Thoracic aorta (tissue), 2 donors: Measurements from ENCODE around the gene RAD51C. TPM values are rescaled to one million over a fixed set of nuclear protein-coding genes. Genes with fewer than 3 reads are reported as not detected.
"Not testable (repeated sequence)": the region's sequence is repeated elsewhere in the genome, so short reads cannot be mapped to it uniquely, and the experiment has no call there.

Source experiments
- ATAC-seq: fragments of 150-250 bp; one replicate; pipeline ENCODE4 v1.8.0; 2017; ENCODE audit warnings: low read depth; ENCODE audit not compliant: insufficient number of reproducible peaks, low FRiP score
- DNase-seq: peaks from one replicate; pipeline ENCODE4 v3.0.0-alpha.2; 2020; ENCODE audit warnings: low spot score
- H3K27ac ChIP-seq, 2 donors: fragments of 200-600 bp; sonication (generic); 1 replicate in 1 of 2; 2 replicates in 1 of 2; pipeline ENCODE4 v1.5.1; 2016; ENCODE audit warnings: mild to moderate bottlenecking in 2 of 2, moderate library complexity in 2 of 2
- H3K27me3 ChIP-seq: fragments of 200-600 bp; sonication (generic); replicated peaks from 2 replicates; pipeline ENCODE4 v1.6.0; 2016; ENCODE audit warnings: mild to moderate bottlenecking; ENCODE audit not compliant: insufficient read depth
- H3K36me3 ChIP-seq: fragments of 200-600 bp; sonication (generic); one replicate; pipeline ENCODE4 v1.5.1; 2016
- H3K4me1 ChIP-seq, 2 donors: fragments of 200-600 bp; sonication (generic); 1 replicate in 1 of 2; 2 replicates in 1 of 2; pipeline versions ENCODE4 v1.5.1 to v1.6.0; 2016; ENCODE audit warnings: low read depth in 2 of 2, mild to moderate bottlenecking in 1 of 2; ENCODE audit not compliant: control insufficient read depth in 1 of 2
- H3K4me3 ChIP-seq: fragments of 200-600 bp; sonication (generic); 2 replicates; pipeline ENCODE4 v1.5.1; 2016; ENCODE audit warnings: mild to moderate bottlenecking
- H3K9me3 ChIP-seq: fragments of 200-600 bp; sonication (generic); 2 replicates; pipeline ENCODE4 v1.5.1; 2016
- total RNA-seq, 2 donors: library from RNA; depleted of rRNA; stranded (reverse); fragments of >200 nt; gene quantifications; one replicate each; pipeline versions ENCODE4 v1.1.0 to v1.2.3, GENCODE V29; 2016
- TF ChIP-seq, protein P1 (sequence below): fragments of 200-600 bp; sonication (generic); IDR thresholded peaks from one replicate; pipeline ENCODE4 v1.5.1; 2019; ENCODE audit warnings: antibody characterized with exemption

The RAD51C gene
- total RNA-seq, 2 donors from 2014 or later, result 14.6 to 15.4 TPM

DNA sequence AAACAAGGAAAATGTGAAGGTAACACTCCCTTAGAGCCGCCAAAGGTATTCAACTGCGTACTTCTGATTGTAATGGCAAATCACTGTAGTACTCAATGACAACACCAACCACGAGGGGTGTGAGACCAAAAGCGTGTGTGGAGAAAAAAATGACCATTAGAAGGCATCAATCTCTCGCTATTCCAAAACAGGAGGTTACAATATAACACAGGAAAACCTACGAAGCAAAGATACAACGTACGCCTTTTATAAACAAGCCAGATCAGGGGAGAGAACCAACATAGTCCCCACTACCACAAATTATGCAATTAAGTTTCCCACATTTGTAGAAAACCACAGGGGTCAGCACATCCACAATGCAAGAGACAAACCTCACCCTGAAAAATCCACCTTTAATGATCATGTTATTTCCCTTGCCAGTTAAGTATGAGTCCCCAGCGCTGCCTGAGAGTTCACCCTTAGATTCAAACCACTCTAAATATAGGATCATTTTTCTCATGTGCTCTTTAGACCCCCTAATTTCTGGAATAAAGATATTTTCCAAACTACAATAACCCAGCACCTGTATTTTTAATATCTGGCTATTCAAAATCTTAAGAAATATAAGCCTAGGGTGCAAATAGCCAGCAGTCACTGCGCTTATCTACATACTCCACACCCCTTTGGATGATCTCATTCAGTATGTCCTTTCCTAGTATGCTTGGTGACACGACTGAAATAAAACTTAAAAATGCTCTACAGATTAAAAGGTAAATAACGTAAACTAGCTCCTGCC lies 13.0 kb upstream of the RAD51C start:
- no peak overlapping the region for H3K27ac ChIP-seq
- TF ChIP-seq, protein P1, sequence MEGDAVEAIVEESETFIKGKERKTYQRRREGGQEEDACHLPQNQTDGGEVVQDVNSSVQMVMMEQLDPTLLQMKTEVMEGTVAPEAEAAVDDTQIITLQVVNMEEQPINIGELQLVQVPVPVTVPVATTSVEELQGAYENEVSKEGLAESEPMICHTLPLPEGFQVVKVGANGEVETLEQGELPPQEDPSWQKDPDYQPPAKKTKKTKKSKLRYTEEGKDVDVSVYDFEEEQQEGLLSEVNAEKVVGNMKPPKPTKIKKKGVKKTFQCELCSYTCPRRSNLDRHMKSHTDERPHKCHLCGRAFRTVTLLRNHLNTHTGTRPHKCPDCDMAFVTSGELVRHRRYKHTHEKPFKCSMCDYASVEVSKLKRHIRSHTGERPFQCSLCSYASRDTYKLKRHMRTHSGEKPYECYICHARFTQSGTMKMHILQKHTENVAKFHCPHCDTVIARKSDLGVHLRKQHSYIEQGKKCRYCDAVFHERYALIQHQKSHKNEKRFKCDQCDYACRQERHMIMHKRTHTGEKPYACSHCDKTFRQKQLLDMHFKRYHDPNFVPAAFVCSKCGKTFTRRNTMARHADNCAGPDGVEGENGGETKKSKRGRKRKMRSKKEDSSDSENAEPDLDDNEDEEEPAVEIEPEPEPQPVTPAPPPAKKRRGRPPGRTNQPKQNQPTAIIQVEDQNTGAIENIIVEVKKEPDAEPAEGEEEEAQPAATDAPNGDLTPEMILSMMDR, result no peak
- H3K36me3 ChIP-seq, result no peaks in the 10 kb centered on the region
- no peaks in the 10 kb centered on the region for H3K27me3 ChIP-seq
- H3K4me1 ChIP-seq, result no peaks in the 10 kb centered on the region
- H3K9me3 ChIP-seq, result no peaks in the 10 kb centered on the region
- no peak for ATAC-seq
- DNase-seq, result no peak
- H3K4me3 ChIP-seq, result no peak overlapping the region

DNA sequence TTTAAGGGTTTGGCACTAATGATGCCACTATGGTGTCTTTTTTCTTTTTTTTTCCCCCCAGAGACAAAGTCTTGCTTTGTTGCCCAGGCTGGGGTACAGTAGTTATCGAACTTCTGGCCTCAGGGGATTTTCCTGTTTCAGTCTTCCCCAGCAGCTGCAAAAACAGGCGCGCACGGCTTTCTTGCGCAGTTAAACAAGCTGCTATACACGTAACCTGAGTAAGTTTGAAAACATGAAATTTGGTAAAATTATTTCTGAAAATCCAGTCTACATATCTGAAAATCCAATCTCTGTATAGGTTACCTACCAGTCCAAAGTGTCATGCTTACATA lies 12.4 kb upstream of the RAD51C start:
- Histone ChIP-seq H3K36me3 (no peaks in the 10 kb centered on the region), H3K4me3 (no peak overlapping the region), H3K4me1 (no peaks in the 10 kb centered on the region), H3K27ac (no peak overlapping the region), H3K27me3 (no peaks in the 10 kb centered on the region), H3K9me3 (no peaks in the 10 kb centered on the region)
- DNase-seq, result no peak
- no peak for ATAC-seq
- TF ChIP-seq, protein P1, result no peak

DNA sequence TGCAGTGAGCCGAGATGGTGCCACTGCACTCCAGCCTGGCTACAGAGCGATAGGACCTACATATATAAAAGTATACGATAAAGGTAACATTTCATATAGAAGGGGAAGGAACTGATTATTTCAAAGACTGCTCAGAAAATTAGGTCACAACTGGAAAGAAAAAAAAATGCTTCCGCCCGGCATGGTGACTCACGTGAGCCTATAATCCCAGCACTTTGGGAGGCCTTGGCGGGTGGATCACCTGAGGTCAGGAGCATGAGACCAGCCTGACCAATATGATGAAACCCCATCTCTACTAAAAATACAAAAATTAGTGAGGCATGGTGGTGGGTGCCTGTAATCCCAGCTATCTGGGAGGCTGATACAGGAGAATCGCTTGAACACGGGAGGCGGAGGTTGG lies 8.4 kb upstream of the RAD51C start:
- DNase-seq, result no peak
- H3K27me3 ChIP-seq, result no peaks in the 10 kb centered on the region
- no peaks in the 10 kb centered on the region for H3K4me1 ChIP-seq
- TF ChIP-seq, protein P1, result no peak
- no peaks in the 10 kb centered on the region for H3K36me3 ChIP-seq
- ATAC-seq, result no peak
- no peak overlapping the region for H3K4me3 ChIP-seq
- no peak overlapping the region for H3K27ac ChIP-seq
- H3K9me3 ChIP-seq, result no peaks in the 10 kb centered on the region

DNA sequence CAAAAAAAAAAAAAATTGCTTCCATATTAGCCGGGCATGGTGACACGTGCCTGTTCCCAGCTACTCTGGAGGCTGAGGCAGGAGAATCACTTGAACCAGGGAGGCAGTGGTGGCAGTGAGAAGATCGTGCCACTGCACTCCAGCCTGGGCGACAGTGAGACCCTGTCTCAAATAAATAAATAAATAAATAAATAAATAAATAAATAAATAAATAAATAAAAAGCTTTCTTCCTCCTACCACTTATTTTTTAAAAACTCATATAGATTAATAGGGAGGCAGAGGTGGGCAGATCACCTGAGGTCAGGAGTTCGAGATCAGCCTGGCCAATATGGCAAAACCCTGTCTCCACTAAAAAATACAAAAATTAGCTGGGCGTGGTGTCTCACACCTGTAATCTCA lies 7.9 kb upstream of the RAD51C start:
- not testable (repeated sequence) for H3K4me1 ChIP-seq, H3K9me3 ChIP-seq, ATAC-seq, H3K4me3 ChIP-seq, DNase-seq, H3K27ac ChIP-seq, H3K36me3 ChIP-seq, H3K27me3 ChIP-seq

DNA sequence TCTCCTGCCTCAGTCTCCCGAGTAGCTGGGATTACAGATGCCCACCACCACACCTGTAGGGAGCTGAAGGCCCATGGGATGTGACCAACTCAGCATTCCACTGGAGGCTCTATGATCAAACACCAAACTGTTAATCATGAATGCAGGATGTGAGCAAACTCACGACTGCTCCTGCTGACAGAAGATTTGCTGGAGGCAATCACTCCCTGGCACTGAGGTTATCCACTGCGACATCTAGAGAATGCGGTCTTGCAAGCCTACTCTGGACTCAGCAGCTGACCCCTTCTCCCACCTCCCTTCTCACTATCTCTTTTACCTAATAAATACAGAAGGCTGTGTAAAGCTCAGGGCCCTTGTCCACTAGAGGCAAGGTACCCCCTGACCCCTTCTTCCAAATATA lies 5.4 kb upstream of the RAD51C start:
- no peak for ATAC-seq

More for the DNA sequence above, 5.4 kb upstream of the RAD51C start:
- no peak for DNase-seq
- no peaks in the 10 kb centered on the region for H3K9me3 ChIP-seq
- no peaks in the 10 kb centered on the region for H3K36me3 ChIP-seq
- TF ChIP-seq, protein P1, result no peak
- H3K27me3 ChIP-seq, result no peaks in the 10 kb centered on the region
- peaks cover 0 to 2% of the 10 kb centered on the region in 2 donors for H3K4me1 ChIP-seq
- H3K4me3 ChIP-seq, result no peak overlapping the region
- H3K27ac ChIP-seq, result no peak overlapping the region
